HepG2 (cell line): ENCODE measurements around the gene GP1BA. TPM values are rescaled to one million over a fixed set of nuclear protein-coding genes. Genes with fewer than 3 reads are reported as not detected.

Experiments used
- ATAC-seq: fragments of 200-7000 bp; cut with Tn5 transposase; 3 replicates; pipeline ENCODE4 v1.9.1; 2020; ENCODE audit warnings: mild to moderate bottlenecking, moderate library complexity
- BruUV-seq: library from RNA; stranded (reverse); fragments of 400-500 nt; replicated peaks from 2 replicates; lab custom pipeline; 2021; lab: Mats Ljungman, UMichigan
- CTCF ChIA-PET: fragments of 300-600 bp; formaldehyde crosslinking; extraction: SDS; loops from one replicate; lab custom pipeline; 2021; ENCODE audit warnings: low total read pairs, inconsistent platforms, low intra/inter-chr PET ratio; lab: Yijun Ruan, JAX
- POLR2A ChIA-PET: fragments of 350-600 bp; sonication (Branson Sonifier 250); formaldehyde crosslinking; loops from one replicate; lab custom pipeline; 2020; ENCODE audit warnings: antibody characterized with exemption, inconsistent platforms; lab: Yijun Ruan, JAX
- DNase-seq: peaks from one replicate; pipeline ENCODE4 v3.0.0-alpha.2; 2015; ENCODE audit warnings: low spot score
- FAIRE-seq: peaks from 3 replicates; lab custom pipeline; 2011; peaks lifted over from hg19 to GRCh38; lab: Jason Lieb, UNC
- H2AFZ ChIP-seq: one replicate; pipeline ENCODE4 v1.6.1; 2011; ENCODE audit warnings: low read length, inconsistent platforms
- H3K27ac ChIP-seq: fragments of 300-600 bp; 3 replicates; pipeline ENCODE4 v1.8.0; 2011; ENCODE audit warnings: mixed run types, mild to moderate bottlenecking, mixed read lengths, low read length, inconsistent platforms; ENCODE audit not compliant: insufficient read depth; ENCODE audit errors: extremely low read length
- H3K27me3 ChIP-seq, 2 experiments: fragments of 200-600 bp in 1 of 2; 2 replicates in 1 of 2; 3 replicates in 1 of 2; pipeline versions ENCODE4 v1.6.0 to v1.8.0; 2011; ENCODE audit warnings: low read length in 2 of 2, mild to moderate bottlenecking in 2 of 2, moderate library complexity in 2 of 2, inconsistent platforms in 1 of 2; ENCODE audit not compliant: insufficient read depth in 2 of 2, control insufficient read depth in 1 of 2
- H3K36me3 ChIP-seq, 2 experiments: fragments of 200-600 bp in 1 of 2; replicated peaks in 1 of 2; 2 replicates in 1 of 2; 3 replicates in 1 of 2; pipeline versions ENCODE4 v1.5.1 to v1.8.0; 2011; ENCODE audit warnings: low read length in 2 of 2, inconsistent platforms in 1 of 2; ENCODE audit not compliant: insufficient read depth in 2 of 2, control insufficient read depth in 1 of 2
- H3K4me1 ChIP-seq: 2 replicates; pipeline ENCODE4 v1.5.1; 2012; ENCODE audit warnings: low read length, inconsistent platforms; ENCODE audit not compliant: insufficient read depth
- H3K4me2 ChIP-seq: 2 replicates; pipeline ENCODE4 v1.6.0; 2011; ENCODE audit warnings: low read depth, low read length, inconsistent platforms
- H3K4me3 ChIP-seq, 3 experiments: fragments of 200-600 bp in 1 of 3; sonication (generic), shearing (Covaris generic) in 1 of 3; replicated peaks in 1 of 3; 2 replicates each; pipeline ENCODE4 v1.5.1; 2011 to 2016; ENCODE audit warnings: low read length in 3 of 3, inconsistent platforms in 2 of 3, low read depth in 2 of 3, mild to moderate bottlenecking in 2 of 3, control low read depth in 1 of 3, mixed read lengths in 1 of 3; ENCODE audit not compliant: insufficient read depth in 1 of 3
- H3K79me2 ChIP-seq: one replicate; pipeline ENCODE4 v1.6.1; 2011; ENCODE audit warnings: low read length, inconsistent platforms; ENCODE audit not compliant: insufficient read depth
- H3K9ac ChIP-seq: 2 replicates; pipeline ENCODE4 v1.6.0; 2011; ENCODE audit warnings: mild to moderate bottlenecking, low read depth, low read length, inconsistent platforms; ENCODE audit not compliant: insufficient read depth
- H3K9me3 ChIP-seq: 2 replicates; pipeline ENCODE4 v1.5.1; 2012; ENCODE audit warnings: mild to moderate bottlenecking, low read length
- H4K20me1 ChIP-seq: 2 replicates; pipeline ENCODE4 v1.6.0; 2011; ENCODE audit warnings: inconsistent platforms, mild to moderate bottlenecking, low read length, moderate library complexity; ENCODE audit not compliant: insufficient read depth
- FOXK1 ChIP-seq: sonication (generic); formaldehyde crosslinking; IDR thresholded peaks from 2 replicates; pipeline ENCODE4 v1.4.0; 2020; ENCODE audit warnings: low read depth, missing genetic modification reagents, borderline replicate concordance
- JARID2 ChIP-seq: sonication (generic); formaldehyde crosslinking; IDR thresholded peaks from 2 replicates; pipeline ENCODE4 v1.8.1; 2023; ENCODE audit warnings: missing genetic modification reagents, inconsistent platforms; ENCODE audit not compliant: insufficient replicate concordance
- MIER2 ChIP-seq: IDR thresholded peaks from 2 replicates; pipeline ENCODE4 v1.6.1; 2016; ENCODE audit warnings: missing biosample characterization, missing genetic modification reagents
- MYC ChIP-seq: sonication (generic); formaldehyde crosslinking; IDR thresholded peaks from 2 replicates; pipeline ENCODE4 v1.9.0; 2021; ENCODE audit warnings: missing genetic modification reagents, borderline replicate concordance
- SP5 ChIP-seq: IDR thresholded peaks from 2 replicates; pipeline ENCODE4 v1.6.1; 2016; ENCODE audit warnings: low read depth, borderline replicate concordance
- WGBS: methylation state at CpG from one replicate; pipeline ENCODE4 v1.1.6; 2017; ENCODE audit warnings: low lambda C conversion rate; 5-methylcytosine and 5-hydroxymethylcytosine counted together
- in situ Hi-C: cut with HindIII; loops from 2 replicates; pipeline ENCODE4 v1.10.0; 2017; ENCODE audit warnings: low pct_unique_long_range_greater_than_20kb; ENCODE audit not compliant: extremely low pct_ligation_motif_present
- intact Hi-C: fragments of 100-400 bp; cut with micrococcal nuclease; formaldehyde crosslinking; loops from one replicate; pipeline ENCODE4 v1.10.0; 2022; ENCODE audit not compliant: unreplicated experiment
- polyA plus RNA-seq, 8 experiments: library from polyadenylated mRNA; depleted of rRNA in 3 of 8; stranded (reverse) in 7 of 8; unstranded in 1 of 8; fragments of >200 nt; fragmentation: Illumina TruSeq in 4 of 8; extraction: Trizol in 4 of 8; gene quantifications; 2 replicates each; pipeline versions ENCODE4 v1.2.1 to v1.2.3, GENCODE V29; 2011 to 2016; ENCODE audit warnings: low read depth in 4 of 8, missing spikeins in 1 of 8, mixed read lengths in 1 of 8; ENCODE audit not compliant: insufficient read depth in 1 of 8
- total RNA-seq, 5 experiments: library from RNA; depleted of rRNA; stranded (reverse); fragments of >200 nt; fragmentation: Illumina TruSeq; extraction: Trizol; gene quantifications; 2 replicates each; pipeline ENCODE4 v1.2.3, GENCODE V29; 2016; ENCODE audit warnings: low read depth in 1 of 5
- TF ChIP-seq, protein P1 (sequence below): sonication (generic); formaldehyde crosslinking; IDR thresholded peaks from 2 replicates; pipeline ENCODE4 v1.8.0; 2022; ENCODE audit warnings: mild to moderate bottlenecking, missing genetic modification reagents
- TF ChIP-seq, protein P2 (sequence below): sonication (generic); formaldehyde crosslinking; conservative IDR thresholded peaks from 2 replicates; pipeline ENCODE4 v1.4.0; 2020; ENCODE audit warnings: missing genetic modification reagents

The GP1BA gene
- total and polyA plus RNA-seq, 2 of the 13 experiments (the other 11 are each of a cell fraction or from before 2014, with no cell fraction given) = not detected

DNA sequence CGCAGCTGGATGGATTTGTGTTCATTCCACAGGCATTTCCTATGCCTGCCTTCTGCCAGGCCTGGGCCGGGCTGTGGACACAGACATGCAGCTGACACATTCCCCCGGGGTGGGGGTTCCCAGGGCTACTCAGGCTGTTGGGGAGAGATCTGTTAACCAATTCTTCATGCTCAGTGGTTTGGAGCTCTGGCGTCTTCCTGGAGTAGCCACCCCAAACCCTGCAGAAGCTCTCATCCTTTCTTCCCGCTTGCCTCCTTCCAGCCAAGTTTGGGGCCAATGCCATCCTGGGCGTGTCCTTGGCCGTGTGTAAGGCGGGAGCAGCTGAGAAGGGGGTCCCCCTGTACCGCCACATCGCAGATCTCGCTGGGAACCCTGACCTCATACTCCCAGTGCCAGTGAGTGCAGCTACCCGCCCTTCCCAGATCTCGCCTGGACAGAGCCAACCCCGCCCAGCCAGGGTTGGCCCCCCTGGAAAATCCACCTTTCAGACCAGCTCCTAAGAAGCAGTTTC, 21.4 kb downstream of the GP1BA start:
- intact Hi-C loops (loop anchor here (5.0 kb wide), 1 partner anchor 46 kb away; no protein-coding TSS in a partner anchor), in situ Hi-C loops (no loop called here)
- H3K4me3 ChIP-seq = no peak overlapping the region
- BruUV-seq = no TSS peak
- 100% methylated on average over 11 of the region's 14 CpGs for WGBS
- no peak overlapping the region for H2AFZ ChIP-seq
- peaks cover 0 to 10% of the 10 kb centered on the region in 2 experiments; a peak in 2 of 5 replicates for H3K36me3 ChIP-seq
- no peaks in the 10 kb centered on the region for H3K27me3 ChIP-seq
- no peak for TF ChIP-seq MIER2 (CRISPR knock-in tag)
- TF ChIP-seq, protein P1, sequence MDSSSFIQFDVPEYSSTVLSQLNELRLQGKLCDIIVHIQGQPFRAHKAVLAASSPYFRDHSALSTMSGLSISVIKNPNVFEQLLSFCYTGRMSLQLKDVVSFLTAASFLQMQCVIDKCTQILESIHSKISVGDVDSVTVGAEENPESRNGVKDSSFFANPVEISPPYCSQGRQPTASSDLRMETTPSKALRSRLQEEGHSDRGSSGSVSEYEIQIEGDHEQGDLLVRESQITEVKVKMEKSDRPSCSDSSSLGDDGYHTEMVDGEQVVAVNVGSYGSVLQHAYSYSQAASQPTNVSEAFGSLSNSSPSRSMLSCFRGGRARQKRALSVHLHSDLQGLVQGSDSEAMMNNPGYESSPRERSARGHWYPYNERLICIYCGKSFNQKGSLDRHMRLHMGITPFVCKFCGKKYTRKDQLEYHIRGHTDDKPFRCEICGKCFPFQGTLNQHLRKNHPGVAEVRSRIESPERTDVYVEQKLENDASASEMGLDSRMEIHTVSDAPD = no peak
- TF ChIP-seq, protein P2, sequence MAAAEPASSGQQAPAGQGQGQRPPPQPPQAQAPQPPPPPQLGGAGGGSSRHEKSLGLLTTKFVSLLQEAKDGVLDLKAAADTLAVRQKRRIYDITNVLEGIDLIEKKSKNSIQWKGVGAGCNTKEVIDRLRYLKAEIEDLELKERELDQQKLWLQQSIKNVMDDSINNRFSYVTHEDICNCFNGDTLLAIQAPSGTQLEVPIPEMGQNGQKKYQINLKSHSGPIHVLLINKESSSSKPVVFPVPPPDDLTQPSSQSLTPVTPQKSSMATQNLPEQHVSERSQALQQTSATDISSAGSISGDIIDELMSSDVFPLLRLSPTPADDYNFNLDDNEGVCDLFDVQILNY (CRISPR knock-in tag) = no peak
- TF ChIP-seq JARID2 = no peak
- no peak for TF ChIP-seq FOXK1 (CRISPR knock-in tag)
- TF ChIP-seq MYC (CRISPR knock-in tag) = no peak
- no peak for TF ChIP-seq SP5 (CRISPR knock-in tag)
- peaks cover 12% of the 10 kb centered on the region for H3K79me2 ChIP-seq
- H3K9ac ChIP-seq = no peak overlapping the region
- no peak overlapping the region for H3K4me2 ChIP-seq
- CTCF ChIA-PET = no interaction called here
- POLR2A ChIA-PET = interaction anchor here (1.0 to 10.0 kb wide), 2 partner anchors 13 to 14 kb away, joined by 6 to 273 read pairs; partner anchors contain the start of genes RNF167, SLC25A11 and SPAG7
- H3K9me3 ChIP-seq = no peaks in the 10 kb centered on the region
- no peak for FAIRE-seq
- H4K20me1 ChIP-seq = no peaks in the 10 kb centered on the region
- DNase-seq = no peak
- no peak for ATAC-seq
- no peak overlapping the region for H3K27ac ChIP-seq
- peaks cover 39% of the 10 kb centered on the region for H3K4me1 ChIP-seq
